DMS153 (cell line): Measurements from ENCODE around the gene EIF2B4.
"Not testable (repeated sequence)": the region's sequence is repeated elsewhere in the genome, so short reads cannot be mapped to it uniquely, and the experiment has no call there.

ENCODE experiments used
- DNase-seq: peaks from one replicate; lab custom pipeline; 2025; lab: John Stamatoyannopoulos, UW

EIF2B4 gene

DNA sequence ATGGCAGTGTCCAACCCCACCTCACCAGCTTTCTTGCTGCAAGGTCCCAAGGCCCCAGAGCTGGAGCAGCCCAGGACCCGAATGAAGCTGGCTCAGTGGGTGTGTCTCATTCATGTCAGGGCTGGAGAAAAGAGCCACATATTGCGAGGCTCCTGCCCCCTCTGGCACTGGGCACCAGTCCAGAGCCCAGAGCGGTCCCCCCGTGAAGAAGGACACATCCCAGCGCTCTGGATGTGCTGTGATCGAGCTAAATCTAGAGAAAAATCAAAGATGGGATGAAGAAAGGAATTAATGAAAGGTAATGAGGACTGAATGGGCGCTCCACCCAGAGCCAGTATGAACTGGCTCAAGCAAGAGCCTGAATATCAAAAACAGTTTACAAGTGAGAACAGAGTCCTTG, 34.0 kb downstream of the EIF2B4 start:
- no peak for DNase-seq

DNA sequence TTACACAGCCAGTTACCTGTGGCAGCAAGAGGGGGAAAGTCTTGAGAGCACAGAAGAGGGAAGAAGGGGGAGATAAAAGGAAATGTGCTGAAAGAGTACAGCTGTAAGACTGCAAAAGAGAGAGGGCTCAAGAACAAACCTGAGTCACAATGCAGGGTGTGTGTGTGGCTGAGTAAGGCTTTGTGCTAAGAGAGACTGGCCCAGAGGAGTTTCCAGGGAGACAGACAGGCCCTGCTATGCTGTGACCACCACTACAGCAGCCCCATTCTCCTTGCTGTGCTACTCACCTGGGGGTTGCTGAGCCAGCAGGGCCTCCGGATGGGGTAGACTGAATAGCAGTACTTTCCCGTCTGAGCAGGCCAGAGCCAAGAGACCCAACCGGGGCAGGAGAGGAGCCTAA, 34.8 kb downstream of the EIF2B4 start:
- no peak for DNase-seq

DNA sequence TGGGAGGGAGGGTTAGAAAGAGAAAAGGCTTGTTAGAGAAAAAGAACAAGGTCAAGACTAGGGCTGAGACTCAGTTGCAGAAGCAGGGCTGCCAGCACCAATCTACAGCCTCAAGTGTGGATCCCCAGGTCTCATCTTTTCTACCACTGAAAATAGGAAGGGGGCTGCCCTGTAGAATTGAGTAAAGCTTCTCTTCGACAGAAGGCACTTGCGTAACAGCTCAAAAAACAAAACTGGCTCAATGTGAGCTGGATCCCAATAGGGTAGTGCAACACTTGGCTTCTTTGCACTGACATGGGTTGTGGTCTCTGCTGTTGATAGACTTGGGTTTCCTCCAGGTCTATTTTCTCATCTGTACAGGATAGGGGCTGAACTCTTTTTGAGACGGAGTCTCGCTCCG, 45.4 kb downstream of the EIF2B4 start:
- no peak for DNase-seq

DNA sequence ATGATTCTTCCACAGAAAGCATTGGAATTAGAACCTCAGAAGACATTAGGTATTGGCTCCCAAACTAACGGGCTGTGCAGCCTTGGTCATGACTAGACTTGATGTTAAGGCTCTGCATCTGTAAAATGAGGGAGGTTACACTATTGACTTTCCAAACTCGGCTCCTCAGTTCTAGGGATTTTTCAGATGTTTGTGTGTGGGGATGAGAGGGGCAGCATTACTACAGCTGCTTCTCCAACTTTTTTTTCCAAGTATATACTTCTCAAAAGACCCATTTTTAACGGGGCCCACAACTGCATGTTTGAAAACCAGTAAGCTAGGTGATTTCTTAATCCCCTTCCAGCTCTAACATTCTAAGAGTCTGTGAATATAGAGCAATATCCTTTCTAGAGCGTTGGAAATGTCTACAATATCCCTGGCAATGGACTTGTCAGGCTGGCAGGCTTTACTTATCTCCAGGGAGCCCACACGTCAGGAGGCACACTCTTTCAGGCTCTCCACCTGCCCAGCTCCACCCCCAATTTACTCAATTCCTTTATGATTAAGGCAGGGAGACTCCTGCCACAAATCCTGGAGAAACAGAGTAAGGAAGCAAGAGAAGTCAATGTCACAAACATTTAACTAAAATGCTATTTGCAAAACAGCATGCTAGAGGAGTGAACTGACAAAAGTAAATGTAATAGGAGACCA, 46.4 kb downstream of the EIF2B4 start:
- no peak for DNase-seq

DNA sequence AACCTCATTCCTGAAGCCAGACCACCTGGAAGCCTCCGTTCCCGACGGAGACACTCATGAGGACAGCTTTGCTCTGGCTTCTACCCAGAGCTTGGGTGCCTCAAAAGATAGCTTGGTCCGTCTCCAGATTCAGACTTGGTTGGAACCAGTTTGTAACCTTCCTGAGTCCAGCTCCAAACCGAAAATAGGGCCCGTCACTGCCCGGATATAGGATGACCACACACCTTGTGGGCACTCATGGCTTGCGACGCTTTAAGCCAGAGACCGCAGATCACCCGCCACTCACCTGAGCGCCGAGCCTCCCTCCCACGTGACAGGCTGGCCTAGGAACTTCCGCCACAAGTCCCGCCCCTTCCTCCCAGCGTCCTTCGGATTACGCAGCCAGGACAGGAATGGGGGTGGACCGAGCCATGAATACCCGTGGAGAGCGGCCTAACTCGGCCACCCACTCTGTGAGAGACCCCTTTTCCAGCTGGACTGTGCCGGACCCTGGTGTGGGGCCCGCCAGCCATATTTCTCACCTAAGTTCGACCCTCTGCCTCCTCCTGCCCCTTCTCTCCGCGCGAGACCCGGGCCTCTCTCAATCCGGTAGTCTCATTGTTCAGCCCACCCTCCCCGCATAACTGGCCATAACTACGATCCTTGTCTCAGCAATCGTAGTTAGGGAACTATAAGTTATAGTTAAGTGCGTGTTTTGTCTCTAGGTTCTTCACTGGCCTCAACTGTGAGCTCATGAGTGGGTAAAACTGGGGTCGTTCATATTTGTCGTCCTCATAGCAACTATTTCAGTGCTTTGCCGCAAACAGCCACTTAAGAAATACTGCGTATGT, 47.2 kb downstream of the EIF2B4 start, which contains the start of gene MPV17:
MPV17 (minus strand) TSS at position 332 of the 830 bp plus-strand sequence. CDS start 580 bp downstream, outside the sequence.
- DNase-seq = peak; percentile 54

DNA sequence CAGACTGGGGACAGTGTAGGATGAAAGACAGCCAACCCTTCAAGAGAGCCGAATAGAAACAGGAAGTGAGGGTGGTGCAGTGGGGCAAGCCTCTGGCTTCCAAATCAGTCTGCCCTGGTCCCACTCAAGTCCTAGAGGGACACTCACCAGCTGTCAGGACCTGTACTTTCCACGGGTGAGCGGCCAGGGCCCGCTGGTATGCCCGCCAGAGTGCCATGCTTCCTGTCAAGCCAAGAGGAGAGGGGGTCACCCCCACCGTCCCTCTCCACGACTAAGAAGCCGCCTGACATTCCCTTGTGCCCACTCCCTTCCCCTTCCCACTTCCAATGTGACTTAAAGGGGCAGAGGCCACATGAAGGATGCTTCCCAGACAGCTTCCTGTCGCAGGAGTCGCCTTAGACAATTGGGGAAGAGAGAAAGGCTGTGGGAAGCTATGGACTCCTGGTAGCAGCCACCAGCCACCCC, 47.8 kb downstream of the EIF2B4 start:
- DNase-seq = no peak

DNA sequence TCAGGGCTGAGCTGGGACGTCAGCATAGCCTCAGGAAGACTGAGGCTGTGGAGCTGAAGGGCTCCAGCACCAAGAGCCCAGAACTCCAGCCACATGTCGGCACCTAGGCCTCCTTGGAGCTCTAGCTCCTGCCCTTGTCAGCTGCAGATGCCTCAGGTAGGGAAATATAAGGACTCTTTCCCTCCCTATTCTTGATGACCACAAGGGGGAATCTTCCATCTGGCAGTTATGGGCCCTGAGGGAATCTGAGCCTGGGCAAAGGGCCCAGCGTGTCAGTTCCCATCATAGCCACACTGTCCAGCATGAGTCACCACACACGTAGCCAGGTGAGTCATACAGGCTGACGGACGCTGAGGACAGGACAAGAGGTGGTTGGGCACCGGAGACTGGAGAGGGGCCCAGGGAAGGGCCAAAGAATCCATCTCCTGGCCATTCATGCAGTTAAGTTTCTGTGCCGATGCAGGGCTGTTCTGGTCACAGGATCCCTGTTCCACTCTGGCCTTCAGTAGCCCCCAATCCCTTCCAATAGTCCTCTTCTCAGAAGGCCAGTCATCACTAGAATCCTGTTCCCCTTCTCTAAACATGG, 49.1 kb downstream of the EIF2B4 start:
- DNase-seq = peak; percentile 20

DNA sequence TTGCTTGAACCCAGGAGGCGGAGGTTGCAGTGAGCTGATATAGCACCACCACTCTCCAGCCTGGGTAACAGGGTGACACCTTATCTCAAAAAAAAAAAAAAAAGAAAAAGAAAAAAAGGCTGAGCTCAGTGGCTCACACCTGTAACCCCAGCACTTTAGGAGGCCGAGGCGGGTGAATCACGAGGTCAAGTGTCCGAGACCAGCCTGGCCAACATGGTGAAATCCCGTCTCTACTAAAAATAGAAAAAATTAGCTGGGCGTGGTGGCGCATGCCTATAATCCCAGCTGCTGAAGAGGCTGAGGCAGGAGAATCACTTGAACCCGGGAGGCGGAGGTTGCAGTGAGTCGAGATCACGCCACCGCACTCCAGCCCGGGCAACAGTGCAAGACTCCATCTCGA, 50.3 kb downstream of the EIF2B4 start:
- DNase-seq = not testable (repeated sequence)

DNA sequence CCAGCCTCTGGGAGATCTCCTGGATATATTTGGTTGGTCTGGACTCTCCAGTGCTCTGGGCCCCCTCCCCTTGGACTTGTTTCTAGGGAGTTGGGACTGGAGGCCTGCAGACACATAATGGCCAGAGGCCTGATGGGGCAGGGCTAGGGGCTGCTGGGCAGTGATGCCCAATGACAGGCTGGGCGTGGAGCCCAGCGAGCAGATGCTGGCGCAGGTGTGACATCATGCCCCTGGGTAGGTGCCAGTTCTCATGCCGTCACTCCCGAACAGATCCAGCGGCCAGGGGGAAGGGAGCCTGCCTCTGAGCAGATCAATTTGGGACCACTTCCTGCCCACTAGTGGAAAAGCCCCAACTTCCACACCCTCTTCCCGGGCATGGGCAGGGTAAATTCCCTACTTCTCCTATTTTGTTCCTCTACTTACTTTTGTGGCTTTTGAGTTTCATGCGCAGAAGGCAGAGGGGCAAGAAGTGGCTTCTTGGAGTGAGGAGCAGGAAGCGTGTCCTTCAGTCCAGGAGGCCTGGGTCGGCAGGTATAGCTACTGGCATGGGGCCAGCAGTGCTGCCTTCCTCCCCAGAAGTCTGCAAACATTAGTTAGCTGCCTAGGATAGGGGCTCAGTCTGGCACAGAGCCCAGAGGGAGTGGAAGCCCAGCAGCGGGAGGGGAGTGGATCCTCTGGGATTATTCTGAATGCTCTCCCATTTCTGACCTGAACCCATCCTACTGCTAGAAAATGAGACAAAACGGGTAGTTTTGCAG, 53.3 kb downstream of the EIF2B4 start:
- DNase-seq = peak; percentile 62

DNA sequence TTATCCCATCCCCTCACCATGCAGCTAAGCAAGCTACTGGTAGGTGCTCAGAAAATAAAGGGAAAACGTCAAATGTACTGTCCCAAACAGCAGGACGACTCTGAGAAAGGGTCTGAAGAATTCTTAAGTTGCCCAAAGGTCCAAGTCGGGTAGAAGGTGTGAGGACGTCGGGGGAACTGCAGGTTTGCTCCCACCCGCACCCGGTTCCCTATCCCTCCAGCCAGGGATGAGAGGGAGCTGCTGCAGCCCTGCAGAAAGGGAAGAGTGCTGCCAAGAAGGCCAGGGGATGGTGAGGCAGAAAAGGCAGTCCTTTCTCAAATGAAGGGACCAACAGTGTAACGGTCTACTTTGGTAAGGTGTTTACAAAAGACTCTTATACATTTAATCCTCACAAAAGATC, 55.0 kb downstream of the EIF2B4 start:
- no peak for DNase-seq

DNA sequence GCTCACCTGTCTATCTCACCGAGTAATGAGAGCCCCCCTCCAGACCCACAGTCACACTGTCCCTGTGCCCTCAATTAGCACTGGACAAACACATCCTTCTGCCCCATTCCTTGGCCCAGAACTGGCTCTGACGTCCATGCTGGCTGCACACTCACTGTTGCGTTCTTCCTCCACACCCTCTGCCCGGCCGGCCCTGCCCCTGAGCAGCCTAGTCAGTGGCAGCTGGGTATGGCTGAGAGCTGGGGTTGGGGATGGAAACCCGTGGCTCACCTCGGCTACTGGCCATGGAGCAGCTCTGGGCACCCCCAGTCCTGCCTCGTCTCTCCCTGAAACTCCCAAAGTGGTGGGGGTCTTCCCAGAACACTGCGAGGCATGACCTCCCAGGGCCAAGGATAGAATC, 55.4 kb downstream of the EIF2B4 start:
- DNase-seq = no peak
